Nephron (organoid): ENCODE measurements around the gene HAPSTR1.

Experiments used
- H3K27ac Mint-ChIP-seq, 3 experiments: 2 replicates each; pipeline ENCODE4 v1.8.0; 2020; ENCODE audit warnings: mixed read lengths in 3 of 3, mild to moderate bottlenecking in 2 of 3, moderate library complexity in 1 of 3
- H3K27me3 Mint-ChIP-seq: 2 replicates; pipeline ENCODE4 v1.8.0; 2021; ENCODE audit warnings: low read depth, mild to moderate bottlenecking, moderate library complexity, mixed read lengths
- H3K36me3 Mint-ChIP-seq: 2 replicates; pipeline ENCODE4 v1.8.0; 2020; ENCODE audit warnings: low read depth, mixed read lengths
- H3K4me1 Mint-ChIP-seq: 2 replicates; pipeline ENCODE4 v1.8.0; 2020; ENCODE audit warnings: mixed read lengths
- H3K4me3 Mint-ChIP-seq, 3 experiments: 2 replicates each; pipeline ENCODE4 v1.8.0; 2020; ENCODE audit warnings: mild to moderate bottlenecking in 3 of 3, mixed read lengths in 3 of 3, moderate library complexity in 2 of 3
- H3K9me3 Mint-ChIP-seq: 2 replicates; pipeline ENCODE4 v1.8.0; 2020; ENCODE audit warnings: mixed read lengths
- TF ChIP-seq, protein P1 (sequence below), 3 experiments: fragments of 200-600 bp; sonication (generic); IDR thresholded peaks; one replicate each; pipeline ENCODE4 v1.5.0; 2021; ENCODE audit warnings: antibody characterized with exemption in 3 of 3; ENCODE audit not compliant: unreplicated experiment in 3 of 3

HAPSTR1 gene

DNA sequence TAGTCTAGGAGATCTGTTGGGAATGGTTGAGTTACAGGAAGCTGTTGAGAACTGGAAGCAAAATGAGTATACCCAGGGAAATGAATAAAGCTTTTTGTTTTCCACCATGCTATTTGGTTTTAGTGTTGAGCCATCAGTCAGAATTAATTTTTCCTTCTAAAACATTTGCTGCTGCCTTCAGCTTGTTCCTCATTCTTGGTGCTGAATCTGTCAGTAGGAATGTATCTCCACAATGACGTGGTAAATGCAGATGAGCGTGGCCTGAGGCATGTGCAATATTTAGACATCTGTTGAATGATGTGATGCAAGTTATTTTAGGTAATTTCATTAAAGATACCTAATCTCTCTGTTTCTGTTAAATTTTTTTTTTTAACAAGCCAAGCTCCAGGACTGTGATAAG, 10.9 kb downstream of the HAPSTR1 start:
- Mint-ChIP-seq H3K27me3 (no peaks in the 10 kb centered on the region), H3K4me3 (no peak overlapping the region), H3K27ac (no peak overlapping the region), H3K9me3 (no peaks in the 10 kb centered on the region), H3K36me3 (peaks cover 90% of the 10 kb centered on the region), H3K4me1 (peaks cover 63% of the 10 kb centered on the region)
- TF ChIP-seq, protein P1, sequence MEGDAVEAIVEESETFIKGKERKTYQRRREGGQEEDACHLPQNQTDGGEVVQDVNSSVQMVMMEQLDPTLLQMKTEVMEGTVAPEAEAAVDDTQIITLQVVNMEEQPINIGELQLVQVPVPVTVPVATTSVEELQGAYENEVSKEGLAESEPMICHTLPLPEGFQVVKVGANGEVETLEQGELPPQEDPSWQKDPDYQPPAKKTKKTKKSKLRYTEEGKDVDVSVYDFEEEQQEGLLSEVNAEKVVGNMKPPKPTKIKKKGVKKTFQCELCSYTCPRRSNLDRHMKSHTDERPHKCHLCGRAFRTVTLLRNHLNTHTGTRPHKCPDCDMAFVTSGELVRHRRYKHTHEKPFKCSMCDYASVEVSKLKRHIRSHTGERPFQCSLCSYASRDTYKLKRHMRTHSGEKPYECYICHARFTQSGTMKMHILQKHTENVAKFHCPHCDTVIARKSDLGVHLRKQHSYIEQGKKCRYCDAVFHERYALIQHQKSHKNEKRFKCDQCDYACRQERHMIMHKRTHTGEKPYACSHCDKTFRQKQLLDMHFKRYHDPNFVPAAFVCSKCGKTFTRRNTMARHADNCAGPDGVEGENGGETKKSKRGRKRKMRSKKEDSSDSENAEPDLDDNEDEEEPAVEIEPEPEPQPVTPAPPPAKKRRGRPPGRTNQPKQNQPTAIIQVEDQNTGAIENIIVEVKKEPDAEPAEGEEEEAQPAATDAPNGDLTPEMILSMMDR (IDR thresholded peaks at IDR 0.05; ENCODE audit: unreplicated experiment in 3 of 3): no peak

DNA sequence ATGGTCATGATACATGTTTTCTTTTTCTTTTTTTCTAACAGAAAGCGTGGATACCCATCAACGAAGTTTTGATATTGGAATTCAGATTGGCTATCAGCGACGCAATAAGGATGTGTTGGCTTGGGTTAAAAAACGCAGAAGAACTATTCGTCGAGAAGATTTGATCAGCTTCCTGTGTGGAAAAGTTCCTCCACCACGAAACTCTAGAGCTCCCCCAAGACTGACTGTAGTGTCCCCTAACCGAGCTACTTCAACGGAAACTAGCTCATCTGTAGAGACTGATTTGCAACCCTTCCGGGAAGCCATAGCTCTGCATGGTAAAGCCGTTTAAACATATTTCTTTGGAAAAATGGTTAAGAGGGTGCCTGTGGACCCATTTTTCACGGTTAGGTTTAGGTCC, 11.5 kb downstream of the HAPSTR1 start:
- Mint-ChIP-seq H3K27ac (no peak overlapping the region), H3K4me1 (peaks cover 63% of the 10 kb centered on the region), H3K36me3 (peaks cover 90% of the 10 kb centered on the region), H3K4me3 (no peak overlapping the region), H3K9me3 (no peaks in the 10 kb centered on the region), H3K27me3 (no peaks in the 10 kb centered on the region)
- TF ChIP-seq, protein P1 (IDR thresholded peaks at IDR 0.05; ENCODE audit: unreplicated experiment in 3 of 3): no peak

DNA sequence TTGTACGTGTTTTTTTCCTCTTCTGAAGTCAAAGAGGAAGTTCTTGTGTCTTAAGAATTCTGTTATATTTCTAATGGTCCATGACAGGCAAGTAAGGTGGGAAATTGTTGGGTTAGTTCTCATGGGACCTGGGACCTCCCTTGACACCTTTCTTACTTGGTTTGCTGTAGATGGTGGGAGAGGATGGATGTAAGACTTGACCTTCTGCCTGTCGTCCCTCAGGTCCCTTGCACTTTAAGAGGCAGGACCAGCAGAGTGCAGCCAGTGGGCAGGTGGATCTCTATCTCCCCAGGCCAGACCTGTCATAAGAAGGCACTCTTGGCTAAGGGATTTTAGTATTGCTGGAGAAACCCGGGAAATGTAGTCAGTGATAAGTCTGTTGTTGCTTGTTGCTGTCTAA, 12.1 kb downstream of the HAPSTR1 start:
- H3K4me3 Mint-ChIP-seq: peak overlapping the region in 1 of 3 experiments; percentile 37
- H3K27me3 Mint-ChIP-seq: no peaks in the 10 kb centered on the region
- peaks cover 86% of the 10 kb centered on the region for H3K36me3 Mint-ChIP-seq
- H3K27ac Mint-ChIP-seq: no peak overlapping the region
- peaks cover 57% of the 10 kb centered on the region for H3K4me1 Mint-ChIP-seq
- TF ChIP-seq, protein P1 (IDR thresholded peaks at IDR 0.05; ENCODE audit: unreplicated experiment in 3 of 3): no peak
- H3K9me3 Mint-ChIP-seq: no peaks in the 10 kb centered on the region

DNA sequence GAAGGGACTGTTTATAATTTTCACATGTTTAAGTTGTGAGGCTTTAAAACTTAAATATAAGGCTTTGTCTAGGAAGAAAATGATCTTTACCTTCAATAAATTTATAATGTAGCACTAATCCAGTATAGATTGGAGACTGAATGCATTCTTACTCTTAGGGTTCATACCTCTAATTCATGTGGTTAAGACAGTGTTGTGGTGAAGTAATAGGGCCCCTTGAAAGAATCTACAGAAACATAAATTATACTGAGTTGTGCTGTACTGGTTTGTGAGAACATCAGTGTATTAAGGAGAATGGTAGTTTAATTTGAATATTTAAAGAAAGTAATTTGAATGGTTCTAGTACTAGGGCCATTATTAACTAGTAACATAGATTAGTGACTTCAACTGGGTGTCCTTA, 13.7 kb downstream of the HAPSTR1 start:
- Mint-ChIP-seq H3K27me3 (no peaks in the 10 kb centered on the region), H3K4me1 (peaks cover 60% of the 10 kb centered on the region), H3K4me3 (peak overlapping the region in 2 of 3 experiments; percentile 1 to 7), H3K9me3 (no peaks in the 10 kb centered on the region), H3K27ac (peak overlapping the region; percentile 49 to 75 (median 61)), H3K36me3 (peaks cover 84% of the 10 kb centered on the region)
- TF ChIP-seq, protein P1 (IDR thresholded peaks at IDR 0.05; ENCODE audit: unreplicated experiment in 3 of 3): no peak

GRCh38 chr16:9107025-9107970, 15.9 kb downstream of the HAPSTR1 start:
- Mint-ChIP-seq H3K9me3 (no peaks in the 10 kb centered on the region), H3K4me1 (peaks cover 70% of the 10 kb centered on the region), H3K27me3 (no peaks in the 10 kb centered on the region), H3K27ac (no peak overlapping the region), H3K4me3 (no peak overlapping the region), H3K36me3 (peaks cover 71% of the 10 kb centered on the region)
- TF ChIP-seq, protein P1 (IDR thresholded peaks at IDR 0.05; ENCODE audit: unreplicated experiment in 3 of 3): no peak

GRCh38 chr16:9109255-9109654, 17.8 kb downstream of the HAPSTR1 start:
- no peak overlapping the region for H3K27ac Mint-ChIP-seq
- no peaks in the 10 kb centered on the region for H3K9me3 Mint-ChIP-seq
- no peak overlapping the region for H3K4me3 Mint-ChIP-seq
- no peaks in the 10 kb centered on the region for H3K27me3 Mint-ChIP-seq
- peaks cover 76% of the 10 kb centered on the region for H3K4me1 Mint-ChIP-seq
- TF ChIP-seq, protein P1 (IDR thresholded peaks at IDR 0.05; ENCODE audit: unreplicated experiment in 3 of 3): no peak
- peaks cover 68% of the 10 kb centered on the region for H3K36me3 Mint-ChIP-seq
